ENCODE data around the gene TNFRSF1B.

The TNFRSF1B gene

DNA sequence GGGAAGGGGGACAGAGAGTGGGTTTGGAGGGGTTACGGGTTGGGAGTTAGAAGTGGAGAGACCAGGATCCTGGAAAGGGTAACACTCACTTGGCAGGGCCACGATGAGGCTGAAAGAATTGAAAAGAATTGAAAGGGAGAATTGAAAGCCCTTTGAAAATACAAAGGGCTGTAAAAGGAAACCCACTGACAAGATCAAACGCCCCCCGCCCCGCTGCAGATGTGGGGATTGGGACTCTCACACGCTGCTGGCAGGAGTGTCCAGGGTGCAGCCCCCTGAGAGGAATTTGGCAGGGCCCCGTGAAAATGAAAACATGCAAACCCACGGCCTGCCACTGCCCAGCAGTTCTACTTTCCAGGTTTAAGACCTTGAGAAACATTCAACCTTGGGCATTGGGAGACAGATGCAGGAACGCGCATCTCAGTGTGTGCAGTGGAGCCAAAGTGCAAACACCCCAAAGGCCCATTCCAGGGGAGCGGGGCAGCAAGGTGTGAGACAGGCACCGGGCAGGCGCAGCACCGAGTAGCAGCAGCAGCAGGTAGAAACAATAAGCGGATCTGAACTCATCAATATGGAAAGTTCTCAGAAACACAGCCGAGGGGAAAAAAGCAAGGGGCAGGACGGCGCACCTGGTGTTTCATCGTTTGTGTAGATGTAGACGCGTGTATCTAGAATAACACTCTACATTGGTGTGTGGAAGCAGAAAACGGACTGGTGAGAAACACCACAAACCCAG lies 8.3 kb upstream of the TNFRSF1B start:
- DNase-seq (ENCODE audit: low spot score): no peak

DNA sequence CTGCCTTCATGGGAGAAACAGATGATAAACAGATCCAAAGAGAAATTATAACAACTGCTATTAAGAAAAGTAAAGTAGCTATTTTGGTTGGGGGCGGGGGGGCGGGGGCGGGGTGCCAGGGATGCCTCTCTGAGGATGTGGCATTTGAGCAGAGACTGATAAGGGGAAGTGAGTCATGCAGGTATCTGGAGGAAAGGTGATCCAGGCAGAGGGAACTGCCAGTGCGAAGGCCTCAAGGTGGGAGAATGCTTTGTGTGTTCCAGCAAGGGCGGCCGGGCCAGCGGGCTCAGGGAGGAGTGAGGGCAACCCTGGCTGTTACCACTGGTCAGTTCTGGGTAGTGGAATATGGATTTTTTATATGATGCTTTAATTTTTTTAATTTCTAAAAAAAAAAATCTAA lies 7.0 kb upstream of the TNFRSF1B start:
- DNase-seq (ENCODE audit: low spot score): no peak

DNA sequence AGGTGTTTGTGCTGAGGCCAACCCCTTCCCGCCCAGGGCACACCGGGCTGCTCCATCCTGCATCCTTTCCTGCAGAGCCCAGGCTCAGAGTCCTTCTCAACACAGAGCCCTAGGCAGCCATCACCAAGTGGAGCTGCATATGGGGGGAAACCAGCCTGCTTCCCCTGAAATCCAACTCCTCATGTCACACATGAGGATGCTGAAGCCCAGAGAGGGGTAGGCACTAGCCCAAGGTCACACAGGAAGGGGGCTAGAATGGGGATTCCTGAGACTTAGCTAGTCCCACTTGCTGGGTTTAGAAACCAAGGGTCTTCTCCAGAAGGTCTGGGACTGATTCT lies 5.5 kb upstream of the TNFRSF1B start:
- no peak for DNase-seq (ENCODE audit: low spot score)

DNA sequence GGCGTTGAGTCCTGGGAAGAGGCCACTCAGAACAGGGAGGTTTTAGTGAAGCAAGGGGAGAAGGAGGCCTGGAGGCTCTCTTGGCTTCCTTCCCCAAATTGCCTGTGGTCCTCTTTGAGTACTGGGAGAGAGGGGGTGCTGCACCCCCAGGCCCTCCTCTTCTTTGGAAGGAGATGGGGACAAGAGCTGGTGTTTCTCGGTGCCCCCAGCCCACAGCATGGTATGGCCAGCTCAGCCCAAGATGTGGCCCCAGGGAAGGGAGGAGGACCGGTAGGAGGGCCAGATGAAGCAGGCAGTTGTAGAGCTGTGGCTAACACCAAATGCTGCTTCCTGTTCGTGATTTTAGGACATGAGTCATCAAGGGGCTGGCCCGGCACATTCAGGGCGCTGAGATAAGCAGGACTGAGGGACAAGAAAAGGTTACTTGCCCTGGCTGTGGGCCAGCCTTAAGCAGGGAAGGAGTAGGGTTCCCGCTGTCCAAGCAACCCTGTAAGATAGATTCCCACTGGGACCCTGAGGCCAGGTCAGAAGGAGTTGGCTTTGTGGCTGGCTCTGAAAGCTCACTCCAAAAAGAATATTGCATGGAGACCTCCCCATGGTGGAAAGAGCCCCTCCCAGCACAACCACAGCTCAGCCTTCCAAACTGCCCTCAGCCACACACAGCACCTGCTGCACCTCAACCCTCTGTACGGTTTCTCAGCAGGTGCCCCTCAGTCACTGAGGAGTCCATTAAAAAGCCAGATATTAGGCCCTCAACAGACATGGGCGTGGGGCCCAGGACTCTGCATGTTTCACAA lies 4.9 kb upstream of the TNFRSF1B start:
- DNase-seq (ENCODE audit: low spot score): no peak

DNA sequence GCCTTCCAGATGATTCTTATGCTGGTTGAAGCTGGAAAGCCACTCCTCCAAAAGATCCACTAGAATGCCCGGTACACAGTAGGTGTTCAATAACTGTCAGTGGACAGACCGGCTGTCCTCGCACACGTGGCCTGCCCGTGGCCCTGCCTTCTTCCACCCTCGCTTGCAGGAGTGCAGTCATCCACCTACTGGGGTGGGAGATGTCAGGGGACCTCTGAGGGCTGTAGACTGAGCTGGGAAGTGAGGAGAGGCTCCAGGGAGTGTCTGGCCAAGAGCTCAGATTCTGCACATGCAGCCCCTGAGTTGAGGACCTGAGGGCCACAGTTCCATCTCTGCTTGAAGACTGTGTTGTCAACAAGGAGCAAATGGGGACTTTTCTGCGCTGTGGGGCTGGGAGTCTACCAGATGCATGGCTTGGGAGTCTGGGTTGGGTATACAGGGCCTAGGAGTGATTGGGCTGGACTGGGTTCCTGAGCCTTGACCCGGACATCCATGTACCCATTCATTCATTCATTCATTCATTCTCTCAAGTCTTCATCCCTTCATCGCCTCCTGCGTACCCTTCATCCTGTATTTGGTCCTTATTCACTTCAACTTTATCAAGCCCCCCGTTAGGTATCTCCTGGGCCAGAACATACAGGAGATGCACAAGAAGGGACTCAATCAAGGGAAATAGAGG lies 4.2 kb upstream of the TNFRSF1B start:
- DNase-seq (ENCODE audit: low spot score): no peak

DNA sequence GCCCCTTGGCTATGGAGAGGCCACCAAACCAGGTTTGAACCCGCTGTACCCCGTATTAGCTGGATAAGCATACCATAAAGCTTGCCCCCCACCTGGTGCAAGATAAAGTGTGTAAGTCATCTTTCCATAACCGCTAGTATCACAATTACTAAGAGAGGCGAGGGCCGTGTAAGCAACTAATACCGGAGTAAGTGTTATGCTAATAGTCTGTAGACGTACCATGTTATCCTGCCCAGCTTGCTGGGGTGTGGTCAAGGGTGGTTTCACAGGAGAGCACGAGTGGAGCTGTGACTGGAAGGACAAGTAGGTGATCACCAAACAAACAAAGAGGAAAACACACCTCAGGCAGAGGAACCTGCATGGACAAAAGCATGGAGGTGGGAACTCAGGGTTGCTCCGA lies 3.6 kb upstream of the TNFRSF1B start:
- no peak for DNase-seq (ENCODE audit: low spot score)

DNA sequence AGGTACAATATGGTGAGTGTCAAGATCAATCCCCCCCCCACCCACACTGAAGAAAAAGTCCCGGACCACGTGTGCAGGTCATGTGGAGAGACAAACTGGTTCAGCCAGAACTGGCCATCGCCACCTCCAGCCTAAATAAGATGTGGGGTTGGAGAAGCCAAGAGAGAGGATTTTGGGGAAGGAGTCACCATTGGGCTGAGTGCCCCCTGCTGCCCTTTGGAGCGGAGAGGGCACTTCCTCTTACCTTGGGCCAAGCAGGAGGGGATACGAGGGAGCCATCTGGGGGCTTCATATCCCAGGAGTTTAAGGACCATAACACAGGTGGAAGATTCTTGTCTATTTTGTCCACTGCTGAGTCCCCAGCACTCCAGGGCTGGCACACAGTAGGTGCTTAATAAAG lies 2.6 kb upstream of the TNFRSF1B start:
- no peak for DNase-seq (ENCODE audit: low spot score)

DNA sequence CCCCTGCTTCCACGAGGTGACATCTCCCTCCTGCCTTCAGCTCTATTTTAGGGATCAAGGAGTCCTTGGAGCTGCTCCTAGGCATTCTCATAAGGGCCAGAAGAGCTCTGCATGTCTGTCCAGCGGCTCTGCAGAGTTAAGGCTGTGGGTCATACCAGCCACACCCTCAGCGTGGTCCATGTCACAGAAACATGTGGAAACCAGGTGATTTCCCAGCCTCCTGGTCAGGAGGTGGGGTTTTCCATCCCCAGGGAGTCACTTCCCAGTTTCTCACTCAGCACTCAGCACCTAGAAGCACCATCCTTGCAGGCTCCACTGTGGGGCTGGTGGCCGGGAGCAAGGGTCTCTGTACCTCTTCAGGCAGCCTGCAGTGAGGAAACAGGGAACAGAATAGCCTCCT lies 1.4 kb upstream of the TNFRSF1B start:
- no peak for DNase-seq (ENCODE audit: low spot score)

DNA sequence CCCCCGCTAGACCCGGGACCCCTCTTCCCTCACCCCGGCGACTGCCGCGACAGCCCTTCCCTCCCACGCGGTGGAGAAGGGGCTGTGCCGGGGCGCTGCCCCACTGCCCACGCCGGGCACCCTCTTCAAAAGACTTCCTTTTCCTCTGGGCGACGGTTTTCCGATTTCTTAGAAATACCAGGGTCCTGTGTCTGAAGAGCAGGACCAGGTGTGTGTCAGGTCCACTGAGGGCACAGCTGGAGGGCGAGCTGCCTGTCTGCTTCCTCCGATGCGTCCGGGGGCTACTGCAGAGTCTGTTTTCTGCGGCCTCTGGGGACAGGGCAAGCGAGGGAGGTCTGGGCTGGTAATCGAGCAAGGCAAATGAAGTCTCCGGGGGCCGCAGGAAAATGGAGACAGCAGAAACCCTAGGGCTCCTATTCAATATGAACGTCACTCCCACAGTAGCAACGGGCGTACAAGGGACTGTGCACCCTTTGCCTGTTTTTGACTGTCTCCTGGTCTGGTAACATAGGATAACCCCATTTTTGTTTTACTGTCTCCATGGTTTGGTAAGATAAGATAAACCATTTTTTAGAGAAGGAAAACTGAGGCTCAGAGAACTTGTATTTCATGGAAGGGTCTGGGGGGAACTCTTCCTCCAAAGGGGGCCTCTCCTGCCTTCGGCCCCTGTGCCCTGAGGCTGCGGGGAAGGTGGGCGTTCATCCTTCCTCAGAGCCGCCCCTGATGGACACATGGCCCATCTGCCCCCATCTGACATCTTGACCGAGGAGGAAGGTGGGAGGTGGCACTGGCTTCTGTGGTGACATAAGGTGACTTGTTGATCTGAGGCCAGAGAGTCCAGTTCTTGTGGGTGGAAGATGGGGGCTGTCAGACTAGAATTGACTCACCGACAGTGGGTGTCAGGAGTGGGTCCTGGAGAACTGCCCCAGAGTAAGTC lies 970 bp downstream of the TNFRSF1B start:
- no peak for DNase-seq (ENCODE audit: low spot score)

DNA sequence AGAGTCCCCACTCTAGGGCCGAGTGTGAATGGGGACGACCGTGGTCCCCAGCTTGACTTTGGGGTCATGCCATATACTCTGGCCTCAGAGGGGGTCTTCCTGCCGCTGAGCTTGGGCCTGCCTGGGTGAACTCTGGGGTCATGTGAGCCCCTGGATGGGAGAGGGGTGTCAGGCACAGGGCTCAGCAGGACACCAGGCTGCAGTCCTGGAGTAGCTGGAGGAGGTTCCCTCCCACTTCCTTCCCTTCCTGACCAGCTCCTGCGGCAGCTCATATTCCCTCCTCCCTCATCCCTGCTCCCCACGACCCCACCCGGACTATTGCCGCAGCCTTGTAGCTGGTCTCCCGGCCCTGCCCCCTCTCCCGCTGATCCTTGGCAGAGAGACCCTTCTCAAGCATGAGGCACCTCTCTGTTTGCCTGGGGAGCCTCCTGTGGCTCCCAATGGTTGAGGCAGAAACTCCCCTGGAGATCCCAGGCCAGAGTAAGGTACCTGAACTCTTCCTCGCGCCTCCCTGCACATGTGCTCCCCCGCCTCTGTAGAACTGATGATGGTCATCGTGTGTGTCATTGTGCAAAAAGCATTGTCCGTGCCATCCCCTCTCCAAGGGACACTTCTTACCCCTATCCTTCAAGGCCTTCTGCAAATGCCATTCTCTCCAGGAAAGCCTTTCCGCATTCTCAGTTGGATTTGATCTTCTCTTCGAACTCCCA lies 1.8 kb downstream of the TNFRSF1B start:
- no peak for DNase-seq (ENCODE audit: low spot score)

DNA sequence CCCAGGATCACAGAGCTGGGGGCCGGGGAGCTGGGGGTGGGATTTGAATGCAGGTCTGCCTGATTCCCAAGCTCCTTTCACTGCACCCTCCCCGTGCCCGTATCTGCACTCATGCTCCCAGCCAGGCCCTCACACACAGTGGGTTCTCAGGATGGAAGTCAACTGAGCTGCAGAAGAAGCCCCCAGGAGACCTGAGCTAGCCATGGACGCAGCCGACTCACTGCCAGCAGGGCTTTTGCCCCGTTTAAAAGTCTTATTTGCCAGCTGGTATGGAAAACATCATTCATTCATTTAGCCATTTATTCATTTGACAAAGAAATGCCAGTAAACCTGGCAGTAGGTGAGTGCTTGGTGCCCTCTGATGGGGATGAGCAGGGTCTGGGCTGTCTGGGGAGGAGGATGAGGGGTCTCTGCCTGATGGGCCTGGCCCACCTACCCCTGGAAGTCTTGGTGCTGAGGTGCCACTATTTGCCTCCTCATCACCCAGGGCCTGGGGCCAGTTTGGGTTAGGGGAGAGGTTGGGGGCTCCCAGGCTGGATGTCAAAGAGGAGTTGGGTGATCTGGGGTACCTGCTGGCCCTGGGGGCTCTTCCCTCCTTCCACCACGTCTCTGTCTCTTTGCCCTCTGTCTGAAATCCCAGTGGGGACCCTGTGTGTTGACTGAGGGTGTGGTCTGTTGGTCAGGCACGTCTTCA lies 2.8 kb downstream of the TNFRSF1B start:
- no peak for DNase-seq (ENCODE audit: low spot score)

DNA sequence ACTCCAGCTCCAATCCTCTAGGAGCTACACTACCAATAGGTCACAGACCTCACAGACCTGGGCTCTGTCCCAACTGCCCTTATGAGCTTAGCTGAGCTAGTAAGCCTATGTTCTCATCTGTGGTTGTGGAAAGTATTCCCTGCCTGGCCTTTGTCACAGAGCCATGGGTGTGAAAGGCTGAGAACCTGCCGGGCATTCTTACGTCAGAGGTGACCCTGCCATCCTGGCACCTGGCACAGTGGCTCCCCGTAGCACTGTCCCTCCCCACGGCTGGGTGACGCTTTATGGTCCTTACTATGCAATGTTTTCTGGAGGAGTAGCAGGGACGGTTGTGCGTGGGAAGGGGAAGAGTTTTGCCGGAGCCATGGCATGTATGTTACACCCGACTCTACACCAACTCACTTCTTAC lies 3.5 kb downstream of the TNFRSF1B start:
- DNase-seq (ENCODE audit: low spot score): no peak

DNA sequence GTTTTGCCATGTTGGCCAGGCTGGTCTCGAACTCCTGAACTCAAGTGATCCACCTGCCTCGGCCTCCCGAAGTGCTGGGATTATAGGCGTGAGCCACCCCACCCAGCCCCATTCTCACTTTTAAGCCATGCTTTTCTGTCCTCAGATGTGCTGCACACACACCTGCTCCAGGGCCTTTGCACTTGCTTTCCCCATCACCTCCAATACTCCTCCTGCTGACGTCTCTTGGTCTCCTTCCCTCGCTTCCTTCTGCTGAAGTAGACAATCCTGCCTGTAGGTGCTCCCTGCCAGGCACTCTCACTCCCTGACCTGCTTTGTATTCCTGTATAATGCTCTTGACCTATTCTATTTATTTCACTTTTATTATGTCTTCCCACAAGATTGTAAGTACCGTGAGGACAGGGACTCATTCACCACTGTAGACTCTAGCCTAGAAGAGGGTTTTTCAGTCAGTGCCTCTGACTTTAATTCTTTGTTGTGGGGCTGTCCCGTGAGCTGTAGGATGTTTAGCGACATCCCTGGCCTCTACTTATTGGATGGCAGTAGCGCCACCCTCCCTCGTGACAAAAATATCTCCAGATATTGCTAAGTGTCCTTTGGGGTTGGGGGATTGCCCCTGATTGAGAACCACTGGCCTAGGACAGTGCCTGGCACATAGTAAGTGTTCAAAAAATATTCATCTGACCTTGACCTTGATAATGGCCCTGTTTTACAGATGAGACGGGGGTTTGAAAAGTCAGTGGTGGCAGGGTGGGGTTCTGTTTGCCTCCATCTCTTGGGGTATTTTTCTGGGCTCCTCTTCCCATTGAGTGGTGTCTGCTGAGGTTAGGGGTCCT lies 4.6 kb downstream of the TNFRSF1B start:
- DNase-seq (ENCODE audit: low spot score): no peak

DNA sequence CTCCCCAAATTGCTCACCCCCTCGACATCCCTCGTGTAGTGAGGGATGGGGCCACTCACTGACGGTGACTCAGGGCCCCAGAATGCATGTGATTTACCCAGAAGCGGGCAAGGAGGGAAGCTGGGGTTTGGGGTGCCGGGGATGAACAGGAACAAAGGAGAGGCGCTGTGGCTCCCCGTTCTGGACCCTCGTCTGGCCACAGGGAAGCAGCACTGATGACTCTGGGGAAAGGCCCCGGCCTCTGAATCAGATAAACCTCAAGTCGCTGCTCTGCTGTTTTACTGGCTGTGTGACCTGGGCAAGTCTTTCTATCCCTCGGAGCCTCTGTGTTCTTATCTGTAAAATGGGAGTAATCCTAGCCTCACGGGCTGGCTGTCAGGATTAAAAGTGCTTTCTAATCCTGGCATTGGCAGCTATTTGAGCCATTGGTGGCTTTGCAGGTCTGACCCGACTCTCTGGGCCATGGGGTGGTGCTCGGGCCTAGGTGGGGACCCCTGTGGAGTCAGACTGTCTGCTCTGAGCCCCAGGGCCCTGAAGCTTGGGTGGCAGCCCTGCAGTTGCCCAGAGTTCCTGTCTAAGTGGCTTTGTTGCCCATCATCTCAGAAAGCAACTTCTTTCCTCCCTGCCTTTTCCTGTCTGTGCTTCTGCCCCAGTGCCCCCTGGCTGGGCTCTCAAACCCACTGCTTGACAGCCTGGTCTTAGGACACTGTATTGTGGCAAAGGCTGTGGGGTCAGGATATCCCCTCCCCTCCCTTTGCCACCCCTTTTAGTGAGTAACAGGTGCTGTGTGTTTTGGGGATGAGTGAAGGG lies 5.5 kb downstream of the TNFRSF1B start:
- no peak for DNase-seq (ENCODE audit: low spot score)

DNA sequence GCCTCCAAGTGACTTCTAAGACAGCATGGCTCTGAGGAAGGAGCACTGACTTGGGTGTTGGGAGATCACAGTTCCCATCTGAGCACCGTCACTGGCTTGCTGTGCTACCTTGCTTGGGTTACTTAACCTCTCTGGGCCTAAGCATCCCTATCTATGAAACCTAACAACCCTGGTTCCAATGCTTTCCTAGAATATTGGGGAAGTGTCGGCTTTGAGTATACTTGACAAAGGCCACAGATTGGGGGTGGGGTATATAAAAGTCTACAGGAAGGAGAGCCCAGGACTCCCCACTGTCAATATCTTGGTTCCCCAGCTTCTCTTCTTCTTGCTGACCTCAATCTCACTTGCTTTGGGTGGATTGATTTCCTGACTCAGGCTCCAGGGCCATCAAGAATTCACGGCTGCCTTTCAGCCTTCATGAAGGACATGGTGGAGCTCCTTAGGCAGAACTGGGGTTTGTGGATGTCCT lies 6.3 kb downstream of the TNFRSF1B start:
- no peak for DNase-seq (ENCODE audit: low spot score)

DNA sequence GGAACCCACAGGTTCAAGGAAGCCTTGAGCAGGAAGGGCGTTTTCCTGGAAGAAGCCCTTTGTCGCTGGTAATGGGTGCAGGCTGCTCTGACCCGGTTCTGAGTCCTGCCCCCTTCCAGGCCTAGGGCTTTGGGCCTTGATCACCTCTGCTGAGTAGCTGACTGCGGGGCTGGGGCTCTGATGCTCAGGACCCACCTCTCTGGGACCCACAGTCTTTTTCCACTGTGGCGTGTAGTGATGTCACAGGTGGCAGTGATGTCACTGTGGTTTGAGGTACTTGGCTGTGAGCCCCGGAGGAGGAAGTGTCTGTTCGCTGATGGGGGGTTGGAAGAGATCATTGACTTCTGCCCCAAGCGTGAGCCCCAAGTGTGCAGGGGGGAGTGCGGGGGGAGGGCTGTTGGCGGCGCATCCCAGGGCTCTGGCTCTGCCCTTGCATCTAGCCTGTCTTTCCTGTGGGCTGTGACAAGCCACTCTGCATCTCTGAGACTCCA lies 6.9 kb downstream of the TNFRSF1B start:
- DNase-seq (ENCODE audit: low spot score): no peak

DNA sequence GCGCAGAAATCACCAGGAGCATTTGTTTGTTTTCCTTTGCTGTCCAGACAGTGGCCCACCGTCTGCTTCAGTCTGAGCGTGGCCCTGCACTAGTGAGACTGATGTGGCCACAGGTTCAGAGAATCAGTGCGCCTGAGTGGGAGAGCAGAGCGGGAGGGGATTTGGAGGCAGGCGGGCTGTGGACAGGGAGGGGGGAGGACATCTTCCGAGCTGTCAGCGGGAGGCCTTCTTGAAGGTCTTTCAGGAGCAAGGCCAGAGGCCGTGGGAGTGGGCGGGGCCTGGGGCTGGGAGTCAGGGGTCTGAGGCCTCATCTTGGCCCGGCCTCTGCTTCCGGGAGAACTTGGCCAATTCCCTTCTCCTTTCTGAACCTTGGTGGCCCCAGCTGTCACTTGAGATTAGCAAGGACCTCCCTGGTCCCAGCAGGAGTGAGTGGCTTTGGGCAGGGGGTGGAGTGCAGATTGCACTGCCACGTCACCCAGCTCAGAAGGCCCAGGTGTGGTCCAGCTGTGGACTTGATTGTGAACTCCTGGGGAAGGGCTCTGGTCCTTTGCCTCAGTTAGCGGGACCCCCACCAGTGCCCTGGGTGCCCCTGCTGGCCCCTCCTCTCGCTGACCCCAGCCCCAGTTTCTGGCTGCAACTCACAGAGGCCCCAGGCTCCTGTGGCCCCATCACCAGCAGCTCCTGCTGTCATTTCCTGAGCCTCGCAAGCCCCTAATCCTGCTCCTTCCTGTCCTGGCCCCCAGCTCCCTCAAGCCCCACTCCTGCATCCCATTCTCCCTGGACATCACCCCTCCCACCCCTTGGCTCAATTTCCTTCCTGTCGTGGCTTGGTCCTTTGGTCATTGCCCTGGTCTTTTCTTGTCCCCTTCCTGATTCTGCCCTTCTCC lies 8.4 kb downstream of the TNFRSF1B start:
- DNase-seq (ENCODE audit: low spot score): peak; percentile 66

Measured in ecto neural progenitor cell (in vitro differentiated cells).